Sigmoid colon (tissue), 7 donors: Measurements from ENCODE around the gene CDO1. TPM values are rescaled to one million over a fixed set of nuclear protein-coding genes. Genes with fewer than 3 reads are reported as not detected.

Experiments
- DNase-seq: peaks from one replicate; pipeline ENCODE4 v3.0.0-alpha.2; 2019
- H3K27ac ChIP-seq, 4 donors: fragments of 200-600 bp; sonication (generic); one replicate each; pipeline ENCODE4 v1.5.1; 2016 to 2019; ENCODE audit warnings: mild to moderate bottlenecking in 1 of 4
- H3K27me3 ChIP-seq, 3 donors: fragments of 200-600 bp; sonication (generic); one replicate each; pipeline ENCODE4 v1.5.1; 2019; ENCODE audit warnings: mild to moderate bottlenecking in 1 of 3
- H3K36me3 ChIP-seq, 4 donors: fragments of 200-600 bp; sonication (generic); one replicate each; pipeline ENCODE4 v1.5.1; 2016 to 2019
- H3K4me1 ChIP-seq, 4 donors: fragments of 200-600 bp; sonication (generic); one replicate each; pipeline ENCODE4 v1.5.1; 2017 to 2019
- H3K4me3 ChIP-seq, 4 donors: fragments of 200-600 bp; sonication (generic); one replicate each; pipeline ENCODE4 v1.5.1; 2017 to 2019; ENCODE audit warnings: mild to moderate bottlenecking in 2 of 4, moderate library complexity in 1 of 4
- H3K9me3 ChIP-seq, 4 donors: fragments of 200-600 bp in 3 of 4; sonication (generic) in 3 of 4; one replicate each; pipeline versions ENCODE4 v1.5.1 to v1.6.1; 2013 to 2019
- EP300 ChIP-seq, 4 donors: sonication (generic); formaldehyde crosslinking; IDR thresholded peaks; one replicate each; pipeline ENCODE4 v1.6.1; 2017; ENCODE audit warnings: antibody characterized with exemption in 4 of 4
- POLR2A ChIP-seq, 2 donors: fragments of 450-650 bp; IDR thresholded peaks; one replicate each; pipeline ENCODE4 v1.6.1; 2016; ENCODE audit warnings: antibody characterized with exemption in 2 of 2, mild to moderate bottlenecking in 2 of 2, moderate library complexity in 2 of 2
- POLR2AphosphoS5 ChIP-seq, 4 donors: sonication (generic); formaldehyde crosslinking; IDR thresholded peaks; one replicate each; pipeline ENCODE4 v1.6.1; 2017; ENCODE audit warnings: antibody characterized with exemption in 4 of 4
- WGBS, 2 donors: extraction: QIAGEN DNeasy Blood & Tissue Kit; methylation state at CpG; one replicate each; pipeline ENCODE4 v1.1.7; 2013; 5-methylcytosine and 5-hydroxymethylcytosine counted together
- intact Hi-C: fragments of 100-400 bp; cut with DNase I; formaldehyde crosslinking; loops from one replicate; pipeline ENCODE4 v1.15.1; 2023
- polyA plus RNA-seq, 3 donors: library from polyadenylated mRNA; stranded (reverse); fragments of 200-250 nt; gene quantifications; one replicate each; pipeline ENCODE4 v1.2.3, GENCODE V29; 2013
- total RNA-seq, 4 donors: library from RNA; depleted of rRNA; stranded (reverse); fragments of >200 nt; gene quantifications; one replicate each; pipeline ENCODE4 v1.1.0, GENCODE V29; 2016
- TF ChIP-seq, protein P1 (sequence below), 4 experiments: fragments of 450-650 bp in 3 of 4; fragments of 200-600 bp in 1 of 4; IDR thresholded peaks; one replicate each; pipeline ENCODE4 v1.5.1; 2016 to 2019; ENCODE audit warnings: antibody characterized with exemption in 4 of 4, mild to moderate bottlenecking in 3 of 4, moderate library complexity in 2 of 4
- donor health status: healthy with polysubstance abuse.
- donor health status: Bipolar disorder and iron deficiency.
- donor health status: healthy.

Gene CDO1
- total and polyA plus RNA-seq, 7 donors, result 5.4 to 21.4 (median 18.2) TPM; not detected in 1

DNA sequence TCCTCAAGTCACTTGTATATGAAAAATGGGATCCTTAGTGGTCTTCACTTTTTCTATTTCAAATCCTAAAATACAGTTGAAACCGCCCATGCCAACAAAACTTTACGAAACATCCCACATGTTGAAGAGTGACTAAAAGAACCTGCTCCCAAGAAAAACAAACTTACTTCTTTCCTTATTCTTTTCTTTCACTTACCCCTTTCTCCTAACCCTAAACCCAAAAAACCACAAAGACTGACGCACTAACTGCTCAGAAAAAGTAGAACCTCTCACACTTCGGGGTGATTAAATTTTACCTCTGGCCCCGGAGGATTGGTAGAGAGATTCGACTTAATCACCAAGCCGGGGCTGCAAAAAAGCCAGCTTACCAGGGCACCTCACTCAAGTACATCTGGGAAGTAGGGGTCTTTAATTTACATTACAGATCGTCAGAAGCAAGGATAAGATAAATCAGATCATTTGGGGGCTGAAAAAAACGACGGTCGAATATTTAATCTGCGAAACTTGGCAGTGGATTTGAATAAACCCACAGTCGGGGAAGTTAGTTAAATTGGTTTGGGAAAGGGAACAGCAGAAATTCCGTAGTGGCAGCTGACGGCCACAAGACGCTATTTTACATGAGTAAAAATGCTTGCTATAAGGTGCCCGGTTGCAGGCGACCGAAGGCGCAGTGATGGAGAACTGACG lies 1.3 kb downstream of the CDO1 start:
- Histone ChIP-seq H3K9me3 (no peaks in the 10 kb centered on the region), H3K4me3 (peak overlapping the region; percentile 22 to 63 (median 50)), H3K27ac (no peak overlapping the region), H3K36me3 (no peaks in the 10 kb centered on the region), H3K4me1 (peaks cover 0 to 22% (median 14%) of the 10 kb centered on the region in 4 donors), H3K27me3 (peaks cover 2 to 34% (median 6%) of the 10 kb centered on the region in 3 donors)
- TF ChIP-seq POLR2A (IDR thresholded peaks at IDR 0.05), result no peak
- no peak for TF ChIP-seq POLR2AphosphoS5 (IDR thresholded peaks at IDR 0.05)
- no peak for TF ChIP-seq EP300 (IDR thresholded peaks at IDR 0.05)
- TF ChIP-seq, protein P1, sequence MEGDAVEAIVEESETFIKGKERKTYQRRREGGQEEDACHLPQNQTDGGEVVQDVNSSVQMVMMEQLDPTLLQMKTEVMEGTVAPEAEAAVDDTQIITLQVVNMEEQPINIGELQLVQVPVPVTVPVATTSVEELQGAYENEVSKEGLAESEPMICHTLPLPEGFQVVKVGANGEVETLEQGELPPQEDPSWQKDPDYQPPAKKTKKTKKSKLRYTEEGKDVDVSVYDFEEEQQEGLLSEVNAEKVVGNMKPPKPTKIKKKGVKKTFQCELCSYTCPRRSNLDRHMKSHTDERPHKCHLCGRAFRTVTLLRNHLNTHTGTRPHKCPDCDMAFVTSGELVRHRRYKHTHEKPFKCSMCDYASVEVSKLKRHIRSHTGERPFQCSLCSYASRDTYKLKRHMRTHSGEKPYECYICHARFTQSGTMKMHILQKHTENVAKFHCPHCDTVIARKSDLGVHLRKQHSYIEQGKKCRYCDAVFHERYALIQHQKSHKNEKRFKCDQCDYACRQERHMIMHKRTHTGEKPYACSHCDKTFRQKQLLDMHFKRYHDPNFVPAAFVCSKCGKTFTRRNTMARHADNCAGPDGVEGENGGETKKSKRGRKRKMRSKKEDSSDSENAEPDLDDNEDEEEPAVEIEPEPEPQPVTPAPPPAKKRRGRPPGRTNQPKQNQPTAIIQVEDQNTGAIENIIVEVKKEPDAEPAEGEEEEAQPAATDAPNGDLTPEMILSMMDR (IDR thresholded peaks at IDR 0.05), result no peak
- 27 to 34% methylated on average over 21 of the region's 21 CpGs for WGBS, 2 donors
- DNase-seq, result no peak
- intact Hi-C loops, result no loop called here

DNA sequence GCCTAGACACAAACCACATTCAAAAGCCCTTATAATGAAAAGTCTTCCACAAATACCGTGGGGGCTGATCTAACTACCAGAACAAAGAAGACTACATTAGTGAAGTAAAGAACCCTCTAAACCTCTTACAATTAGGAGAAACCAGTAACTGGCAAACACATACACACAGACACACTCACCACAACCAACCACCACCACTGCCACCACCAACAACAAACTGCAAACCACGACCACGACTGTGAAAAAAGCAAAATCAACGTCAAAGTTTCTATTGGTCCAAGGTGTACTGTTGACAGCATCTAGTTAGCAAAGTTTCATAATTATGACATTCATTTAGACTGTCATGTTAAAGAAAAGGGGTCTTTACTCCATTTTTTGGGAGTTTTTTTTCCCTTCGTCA lies 2.7 kb downstream of the CDO1 start:
- TF ChIP-seq, protein P1 (IDR thresholded peaks at IDR 0.05), result no peak
- TF ChIP-seq POLR2AphosphoS5 (IDR thresholded peaks at IDR 0.05) (no peak), POLR2A (IDR thresholded peaks at IDR 0.05) (no peak), EP300 (IDR thresholded peaks at IDR 0.05) (no peak)
- DNase-seq, result no peak
- peaks cover 0 to 22% (median 14%) of the 10 kb centered on the region in 4 donors for H3K4me1 ChIP-seq
- H3K9me3 ChIP-seq, result no peaks in the 10 kb centered on the region
- no peaks in the 10 kb centered on the region for H3K36me3 ChIP-seq
- WGBS, 2 donors, result 71 to 73% methylated on average over 5 of the region's 5 CpGs
- H3K27ac ChIP-seq, result no peak overlapping the region
- H3K27me3 ChIP-seq, result peaks cover 2 to 34% (median 6%) of the 10 kb centered on the region in 3 donors
- no peak overlapping the region for H3K4me3 ChIP-seq
- intact Hi-C loops, result no loop called here

DNA sequence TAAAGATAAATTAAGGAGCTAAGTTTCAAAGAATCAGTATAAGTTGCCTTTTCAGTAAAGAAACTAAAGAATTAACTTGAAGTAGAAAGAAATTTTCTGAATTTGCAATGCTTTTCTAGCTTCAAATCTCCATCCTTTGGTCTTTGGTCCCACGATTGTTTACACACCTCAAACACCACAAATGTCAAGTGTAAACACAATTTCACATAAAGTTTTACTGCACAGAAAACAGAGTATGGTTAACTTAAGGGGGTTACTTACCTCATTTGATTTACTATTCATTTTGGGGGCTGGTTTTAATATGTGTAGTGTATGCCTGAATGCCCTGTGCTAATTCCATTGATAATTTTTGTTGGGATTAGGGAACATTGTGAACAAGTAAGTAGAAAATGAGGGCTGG lies 4.1 kb downstream of the CDO1 start:
- Histone ChIP-seq H3K4me3 (no peak overlapping the region), H3K4me1 (peaks cover 0 to 22% (median 14%) of the 10 kb centered on the region in 4 donors), H3K27ac (no peak overlapping the region), H3K27me3 (peaks cover 2 to 34% (median 6%) of the 10 kb centered on the region in 3 donors), H3K36me3 (no peaks in the 10 kb centered on the region), H3K9me3 (no peaks in the 10 kb centered on the region)
- intact Hi-C loops, result no loop called here
- WGBS, 2 donors, result 13 to 53% methylated on average over 1 of the region's 1 CpG
- TF ChIP-seq, protein P1 (IDR thresholded peaks at IDR 0.05), result no peak
- TF ChIP-seq EP300 (IDR thresholded peaks at IDR 0.05) (no peak), POLR2AphosphoS5 (IDR thresholded peaks at IDR 0.05) (no peak), POLR2A (IDR thresholded peaks at IDR 0.05) (no peak)
- no peak for DNase-seq

DNA sequence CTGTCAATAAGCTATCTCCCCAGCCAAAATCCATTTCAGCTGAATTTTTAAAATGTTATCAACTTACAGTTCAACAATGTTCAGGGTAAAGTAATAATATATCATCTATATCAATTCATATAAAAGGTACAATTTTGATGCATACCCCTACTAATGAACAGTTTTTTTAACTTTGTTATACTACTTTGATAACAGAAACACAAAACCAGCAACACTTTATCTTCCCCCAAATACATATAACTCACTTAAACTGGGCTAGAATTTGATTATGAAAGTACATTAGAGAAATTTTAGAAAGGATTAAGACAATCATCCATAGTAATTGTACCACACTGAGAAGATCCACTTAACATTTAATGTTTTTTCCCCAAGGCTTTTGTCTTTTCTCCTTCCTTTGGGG lies 5.1 kb downstream of the CDO1 start:
- Histone ChIP-seq H3K27me3 (peaks cover 2 to 28% (median 6%) of the 10 kb centered on the region in 3 donors), H3K9me3 (no peaks in the 10 kb centered on the region), H3K36me3 (no peaks in the 10 kb centered on the region), H3K4me1 (peaks cover 0 to 14% (median 9%) of the 10 kb centered on the region in 4 donors), H3K4me3 (no peak overlapping the region), H3K27ac (no peak overlapping the region)
- intact Hi-C loops, result no loop called here
- TF ChIP-seq, protein P1 (IDR thresholded peaks at IDR 0.05), result no peak
- no peak for TF ChIP-seq POLR2A (IDR thresholded peaks at IDR 0.05)
- no peak for TF ChIP-seq EP300 (IDR thresholded peaks at IDR 0.05)
- TF ChIP-seq POLR2AphosphoS5 (IDR thresholded peaks at IDR 0.05), result no peak
- no peak for DNase-seq
